ENCODE measurements around the gene CCDC144A. TPM values are rescaled to one million over a fixed set of nuclear protein-coding genes. Genes with fewer than 3 reads are reported as not detected.
"Not testable (repeated sequence)": the region's sequence is repeated elsewhere in the genome, so short reads cannot be mapped to it uniquely, and the experiment has no call there.

The CCDC144A gene
- polyA plus RNA-seq, 2 of the 4 experiments (the other 2 are of a cell fraction), result 2.5 to 12.7 TPM

DNA sequence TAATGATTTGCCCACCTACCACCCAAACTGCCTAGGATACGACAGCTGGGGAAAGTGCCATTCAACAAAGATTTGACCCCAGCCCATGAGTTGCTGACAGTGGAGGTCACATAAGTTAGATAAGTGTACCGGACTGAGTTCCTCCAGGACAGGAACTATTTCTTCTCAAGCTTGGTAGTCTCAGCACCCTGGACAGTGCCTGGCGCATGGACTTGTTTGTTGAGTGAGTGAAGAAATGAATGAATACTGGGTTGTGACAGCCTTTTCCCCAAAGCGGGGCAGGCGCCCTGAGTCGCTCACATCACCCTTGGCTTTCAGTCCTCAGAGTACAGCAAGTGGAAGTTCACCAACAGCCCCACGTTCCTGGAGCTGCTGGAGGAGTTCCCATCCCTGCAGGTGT is 122.1 kb downstream of the CCDC144A start:
- H3K4me2 ChIP-seq, FAIRE-seq, H3K4me1 ChIP-seq, CTCF ChIA-PET, H3K27ac ChIP-seq, POLR2A ChIA-PET, H3K9me3 ChIP-seq, H3K4me3 ChIP-seq: not testable (repeated sequence)
- DNase-seq (ENCODE audit: low read depth in 1 of 2, low spot score in 1 of 2) (peak in 1 of 2 experiments; percentile 68), ATAC-seq (peak in 1 of 2 experiments; percentile 42; a peak in 2 of 6 replicates)
- 6% methylated on average over 6 of the region's 7 CpGs for WGBS (ENCODE audit: missing lambda C conversion rate)
- TF ChIP-seq, protein P1, sequence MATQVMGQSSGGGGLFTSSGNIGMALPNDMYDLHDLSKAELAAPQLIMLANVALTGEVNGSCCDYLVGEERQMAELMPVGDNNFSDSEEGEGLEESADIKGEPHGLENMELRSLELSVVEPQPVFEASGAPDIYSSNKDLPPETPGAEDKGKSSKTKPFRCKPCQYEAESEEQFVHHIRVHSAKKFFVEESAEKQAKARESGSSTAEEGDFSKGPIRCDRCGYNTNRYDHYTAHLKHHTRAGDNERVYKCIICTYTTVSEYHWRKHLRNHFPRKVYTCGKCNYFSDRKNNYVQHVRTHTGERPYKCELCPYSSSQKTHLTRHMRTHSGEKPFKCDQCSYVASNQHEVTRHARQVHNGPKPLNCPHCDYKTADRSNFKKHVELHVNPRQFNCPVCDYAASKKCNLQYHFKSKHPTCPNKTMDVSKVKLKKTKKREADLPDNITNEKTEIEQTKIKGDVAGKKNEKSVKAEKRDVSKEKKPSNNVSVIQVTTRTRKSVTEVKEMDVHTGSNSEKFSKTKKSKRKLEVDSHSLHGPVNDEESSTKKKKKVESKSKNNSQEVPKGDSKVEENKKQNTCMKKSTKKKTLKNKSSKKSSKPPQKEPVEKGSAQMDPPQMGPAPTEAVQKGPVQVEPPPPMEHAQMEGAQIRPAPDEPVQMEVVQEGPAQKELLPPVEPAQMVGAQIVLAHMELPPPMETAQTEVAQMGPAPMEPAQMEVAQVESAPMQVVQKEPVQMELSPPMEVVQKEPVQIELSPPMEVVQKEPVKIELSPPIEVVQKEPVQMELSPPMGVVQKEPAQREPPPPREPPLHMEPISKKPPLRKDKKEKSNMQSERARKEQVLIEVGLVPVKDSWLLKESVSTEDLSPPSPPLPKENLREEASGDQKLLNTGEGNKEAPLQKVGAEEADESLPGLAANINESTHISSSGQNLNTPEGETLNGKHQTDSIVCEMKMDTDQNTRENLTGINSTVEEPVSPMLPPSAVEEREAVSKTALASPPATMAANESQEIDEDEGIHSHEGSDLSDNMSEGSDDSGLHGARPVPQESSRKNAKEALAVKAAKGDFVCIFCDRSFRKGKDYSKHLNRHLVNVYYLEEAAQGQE (IDR thresholded peaks at IDR 0.05), result peak; percentile 89
- TF ChIP-seq EHMT2 (IDR thresholded peaks at IDR 0.05; ENCODE audit: low read depth), result peak; percentile 17; the same call in 1 of the 2 replicates

DNA sequence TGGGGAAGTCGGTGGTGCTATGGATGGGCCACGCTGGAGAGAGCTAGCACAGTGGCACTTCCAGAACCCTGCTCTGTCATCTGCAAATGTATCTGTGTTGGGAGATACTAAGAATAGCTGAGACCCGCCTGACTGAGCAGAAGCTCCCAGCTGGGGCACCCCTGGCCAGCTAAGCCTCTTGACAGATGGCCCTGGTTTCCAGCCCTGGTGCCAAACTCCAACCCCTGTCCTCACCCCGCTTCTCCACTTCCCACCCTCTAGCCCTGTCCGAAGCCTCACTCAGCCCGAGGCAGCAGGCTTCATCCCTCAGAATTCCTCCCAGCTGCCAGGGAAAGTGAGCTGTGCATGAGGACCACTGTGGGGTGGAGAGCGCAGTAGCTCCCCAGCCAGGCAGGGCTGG is 124.4 kb downstream of the CCDC144A start:
- DNase-seq (ENCODE audit: low read depth in 1 of 2, low spot score in 1 of 2), result no peak
- H3K4me1 ChIP-seq, result no peaks in the 10 kb centered on the region
- TF ChIP-seq, protein P1 (IDR thresholded peaks at IDR 0.05), result no peak
- no peak for TF ChIP-seq KDM1A (IDR thresholded peaks at IDR 0.05; ENCODE audit: low read depth)
- TF ChIP-seq, protein P2, sequence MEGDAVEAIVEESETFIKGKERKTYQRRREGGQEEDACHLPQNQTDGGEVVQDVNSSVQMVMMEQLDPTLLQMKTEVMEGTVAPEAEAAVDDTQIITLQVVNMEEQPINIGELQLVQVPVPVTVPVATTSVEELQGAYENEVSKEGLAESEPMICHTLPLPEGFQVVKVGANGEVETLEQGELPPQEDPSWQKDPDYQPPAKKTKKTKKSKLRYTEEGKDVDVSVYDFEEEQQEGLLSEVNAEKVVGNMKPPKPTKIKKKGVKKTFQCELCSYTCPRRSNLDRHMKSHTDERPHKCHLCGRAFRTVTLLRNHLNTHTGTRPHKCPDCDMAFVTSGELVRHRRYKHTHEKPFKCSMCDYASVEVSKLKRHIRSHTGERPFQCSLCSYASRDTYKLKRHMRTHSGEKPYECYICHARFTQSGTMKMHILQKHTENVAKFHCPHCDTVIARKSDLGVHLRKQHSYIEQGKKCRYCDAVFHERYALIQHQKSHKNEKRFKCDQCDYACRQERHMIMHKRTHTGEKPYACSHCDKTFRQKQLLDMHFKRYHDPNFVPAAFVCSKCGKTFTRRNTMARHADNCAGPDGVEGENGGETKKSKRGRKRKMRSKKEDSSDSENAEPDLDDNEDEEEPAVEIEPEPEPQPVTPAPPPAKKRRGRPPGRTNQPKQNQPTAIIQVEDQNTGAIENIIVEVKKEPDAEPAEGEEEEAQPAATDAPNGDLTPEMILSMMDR (IDR thresholded peaks at IDR 0.05), result no peak
- no peak for TF ChIP-seq MAZ (IDR thresholded peaks at IDR 0.05; ENCODE audit: borderline replicate concordance, low read depth, low read length)
- TF ChIP-seq BHLHE40 (IDR thresholded peaks at IDR 0.05; ENCODE audit: low read depth, low read length), result no peak
- TF ChIP-seq CHD4 (IDR thresholded peaks at IDR 0.05; ENCODE audit: borderline replicate concordance), result no peak
- TF ChIP-seq ZC3H11A (IDR thresholded peaks at IDR 0.05), result no peak
- no peak for TF ChIP-seq MAFK (IDR thresholded peaks at IDR 0.05; ENCODE audit: partially characterized antibody)
- TF ChIP-seq JUN (IDR thresholded peaks at IDR 0.05), result no peak
- TF ChIP-seq, protein P3, sequence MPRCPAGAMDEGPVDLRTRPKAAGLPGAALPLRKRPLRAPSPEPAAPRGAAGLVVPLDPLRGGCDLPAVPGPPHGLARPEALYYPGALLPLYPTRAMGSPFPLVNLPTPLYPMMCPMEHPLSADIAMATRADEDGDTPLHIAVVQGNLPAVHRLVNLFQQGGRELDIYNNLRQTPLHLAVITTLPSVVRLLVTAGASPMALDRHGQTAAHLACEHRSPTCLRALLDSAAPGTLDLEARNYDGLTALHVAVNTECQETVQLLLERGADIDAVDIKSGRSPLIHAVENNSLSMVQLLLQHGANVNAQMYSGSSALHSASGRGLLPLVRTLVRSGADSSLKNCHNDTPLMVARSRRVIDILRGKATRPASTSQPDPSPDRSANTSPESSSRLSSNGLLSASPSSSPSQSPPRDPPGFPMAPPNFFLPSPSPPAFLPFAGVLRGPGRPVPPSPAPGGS (IDR thresholded peaks at IDR 0.05), result no peak
- TF ChIP-seq, protein P4, sequence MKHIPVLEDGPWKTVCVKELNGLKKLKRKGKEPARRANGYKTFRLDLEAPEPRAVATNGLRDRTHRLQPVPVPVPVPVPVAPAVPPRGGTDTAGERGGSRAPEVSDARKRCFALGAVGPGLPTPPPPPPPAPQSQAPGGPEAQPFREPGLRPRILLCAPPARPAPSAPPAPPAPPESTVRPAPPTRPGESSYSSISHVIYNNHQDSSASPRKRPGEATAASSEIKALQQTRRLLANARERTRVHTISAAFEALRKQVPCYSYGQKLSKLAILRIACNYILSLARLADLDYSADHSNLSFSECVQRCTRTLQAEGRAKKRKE (CRISPR knock-in tag; IDR thresholded peaks at IDR 0.05; ENCODE audit: low read depth), result no peak
- no peak for TF ChIP-seq EHF (CRISPR knock-in tag; IDR thresholded peaks at IDR 0.05)
- POLR2A ChIA-PET, result no interaction called here
- 58% methylated on average over 7 of the region's 7 CpGs for WGBS (ENCODE audit: missing lambda C conversion rate)
- no peak overlapping the region for H3K4me2 ChIP-seq
- no peak overlapping the region for H3K4me3 ChIP-seq
- no peak for ATAC-seq
- CTCF ChIA-PET, result interaction anchor here (0.6 kb wide), 1 partner anchor 91 kb away, joined by 3 read pairs; no protein-coding TSS in a partner anchor
- no peaks in the 10 kb centered on the region for H3K9me3 ChIP-seq
- no peak overlapping the region for H3K27ac ChIP-seq
- no peak for FAIRE-seq
